RPMI7951 (cell line): ENCODE data around the gene ADGRG2. TPM values are rescaled to one million over a fixed set of nuclear protein-coding genes. Genes with fewer than 3 reads are reported as not detected.

Source experiments
- DNase-seq: peaks from one replicate; pipeline ENCODE4 v3.0.0-alpha.2; 2012; ENCODE audit warnings: low read depth
- total RNA-seq: library from RNA; depleted of rRNA; stranded (reverse); fragments of >200 nt; shearing (Covaris generic); gene quantifications from 2 replicates; pipeline ENCODE4 v1.2.3, GENCODE V29; 2014; rRNA removed

The ADGRG2 gene
- total RNA-seq, 1 experiment from 2014 or later = not detected

DNA sequence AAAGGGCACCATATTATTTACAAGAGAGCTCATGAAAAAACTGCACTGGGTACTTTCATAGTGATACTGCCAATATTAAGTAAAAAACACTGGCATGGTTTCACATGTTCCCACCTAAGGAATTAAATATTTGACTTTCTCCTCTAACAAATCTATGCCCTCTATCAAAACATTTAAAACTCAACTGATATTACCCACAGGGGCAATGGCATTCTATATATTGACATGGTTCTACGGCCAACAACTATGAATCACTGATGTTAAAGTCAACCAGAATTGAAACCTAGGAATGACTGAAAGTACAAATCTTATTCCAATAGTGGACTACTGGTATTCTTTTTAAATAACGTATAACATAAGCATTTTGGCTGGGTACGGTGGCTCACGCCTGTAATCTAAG, 166.6 kb downstream of the ADGRG2 start:
- no peak for DNase-seq

DNA sequence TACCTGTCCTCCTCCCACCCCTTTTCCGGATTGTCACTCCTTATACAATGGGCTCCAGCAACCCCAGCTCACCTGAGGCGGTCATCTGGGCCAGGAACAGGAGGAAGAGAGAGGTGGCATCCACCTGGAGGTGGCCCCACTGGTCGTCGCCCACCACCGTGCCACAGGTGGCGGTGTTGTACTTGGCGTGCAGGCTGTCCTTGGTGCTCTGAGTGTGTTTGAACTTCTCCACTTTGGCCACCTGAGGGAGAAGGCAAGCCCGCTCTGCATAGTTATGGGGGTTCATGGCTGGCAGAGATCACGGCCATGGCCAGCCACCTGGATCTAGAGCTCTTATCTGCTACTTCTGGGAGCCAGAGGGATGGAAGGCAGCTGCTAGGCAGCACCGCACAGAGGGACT, 171.2 kb downstream of the ADGRG2 start:
- DNase-seq = no peak

DNA sequence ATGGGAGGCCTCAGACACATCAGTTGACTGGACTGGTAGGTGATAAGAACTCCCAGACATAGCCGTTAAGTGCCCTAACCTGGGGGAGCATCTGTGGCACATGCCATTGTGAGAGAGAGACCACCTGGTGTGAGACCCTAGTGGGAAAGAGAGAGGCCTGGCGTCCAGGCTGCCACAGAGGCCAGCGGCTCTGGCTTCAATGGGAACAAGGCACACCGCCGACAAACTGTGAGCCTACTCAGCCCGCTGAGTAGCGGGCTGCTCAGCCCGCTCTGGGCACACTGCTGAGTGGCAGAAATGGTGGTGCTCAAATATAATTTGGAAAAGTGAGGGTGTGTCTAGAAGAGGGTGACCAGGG, 172.3 kb downstream of the ADGRG2 start:
- DNase-seq = no peak

DNA sequence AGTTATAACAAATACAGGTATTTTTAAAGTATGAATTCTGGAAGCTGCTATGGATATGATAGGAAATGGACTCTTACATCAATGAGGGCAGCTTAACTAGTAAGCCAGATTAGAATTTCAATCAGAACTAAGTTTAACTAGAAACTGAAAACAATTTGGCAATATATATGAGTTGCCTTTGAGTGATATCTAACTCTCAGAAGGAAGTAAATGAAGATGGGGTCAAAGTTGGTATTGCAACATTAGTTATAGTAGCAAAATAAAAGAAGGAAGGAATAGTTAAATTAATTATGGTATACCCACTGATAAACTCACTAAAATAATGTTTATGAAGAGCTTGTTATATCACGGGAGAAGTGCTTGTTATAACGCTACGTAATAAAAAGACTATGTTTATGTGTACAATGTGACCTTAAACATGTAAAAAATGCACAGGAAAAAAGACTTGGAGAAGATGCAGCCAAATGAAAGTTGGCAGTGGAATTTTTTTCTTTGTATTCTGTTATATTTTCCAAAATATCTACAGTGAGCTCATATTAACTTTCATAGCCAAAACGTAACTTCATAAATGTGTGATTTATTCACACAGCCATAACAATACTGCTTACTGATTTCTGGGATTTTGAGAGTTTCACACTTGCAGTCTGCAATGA, 172.9 kb downstream of the ADGRG2 start:
- DNase-seq = no peak

DNA sequence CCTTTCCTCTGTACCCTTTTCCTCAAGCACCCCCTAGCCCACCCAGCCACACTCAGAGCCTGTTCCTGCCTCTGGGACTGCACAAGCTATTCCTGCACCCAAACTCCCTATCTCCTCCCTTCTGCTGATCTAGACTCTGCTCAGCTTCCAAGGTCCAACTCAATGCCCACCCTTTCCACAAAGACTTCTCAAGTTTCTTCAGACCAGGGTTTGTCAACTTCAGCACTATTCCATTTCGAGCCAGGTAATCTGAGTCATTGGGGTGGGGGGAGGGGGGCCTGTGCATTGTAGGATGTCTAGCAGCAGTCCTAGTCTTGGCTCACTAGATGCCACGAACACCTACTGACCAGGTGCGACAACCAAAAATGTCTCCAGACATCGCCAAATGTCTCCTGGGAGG, 175.7 kb downstream of the ADGRG2 start:
- DNase-seq = no peak

DNA sequence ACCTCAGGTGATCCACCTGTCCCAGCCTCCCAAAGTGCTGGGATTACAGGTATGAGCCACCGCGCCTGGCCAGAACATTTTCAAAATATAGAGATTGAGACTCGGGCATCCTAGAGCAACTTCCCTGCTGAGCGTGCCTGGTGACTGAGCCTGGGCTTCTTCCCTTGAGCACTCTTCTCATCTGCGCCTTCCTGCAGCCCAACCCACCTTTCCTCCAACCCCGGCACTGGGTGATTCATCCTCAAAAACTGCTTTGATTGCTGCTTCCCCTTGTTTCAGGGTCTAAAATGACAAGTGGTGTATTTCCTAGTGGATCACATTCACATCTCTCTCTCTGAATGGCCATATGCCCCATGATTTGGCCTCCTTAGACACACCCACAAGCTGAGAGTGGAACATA, 176.1 kb downstream of the ADGRG2 start:
- DNase-seq = no peak

DNA sequence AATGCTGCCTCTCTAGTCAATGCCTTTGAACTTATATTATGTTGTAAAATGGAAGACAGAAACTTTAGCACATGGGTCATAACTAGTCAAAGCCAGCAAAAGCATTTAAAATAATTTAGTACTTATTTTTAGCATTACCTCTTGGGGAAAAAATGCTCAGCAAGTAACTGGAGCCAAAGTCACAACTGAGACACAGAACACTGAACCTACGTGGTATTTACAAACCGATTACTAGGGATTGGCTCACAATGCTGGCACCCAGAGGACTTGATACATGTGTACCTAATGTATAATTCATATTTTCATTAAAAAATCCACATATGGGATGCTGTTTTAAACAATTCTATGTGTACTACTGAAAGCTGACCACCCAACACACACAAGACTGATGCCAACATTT, 176.8 kb downstream of the ADGRG2 start:
- DNase-seq = no peak

DNA sequence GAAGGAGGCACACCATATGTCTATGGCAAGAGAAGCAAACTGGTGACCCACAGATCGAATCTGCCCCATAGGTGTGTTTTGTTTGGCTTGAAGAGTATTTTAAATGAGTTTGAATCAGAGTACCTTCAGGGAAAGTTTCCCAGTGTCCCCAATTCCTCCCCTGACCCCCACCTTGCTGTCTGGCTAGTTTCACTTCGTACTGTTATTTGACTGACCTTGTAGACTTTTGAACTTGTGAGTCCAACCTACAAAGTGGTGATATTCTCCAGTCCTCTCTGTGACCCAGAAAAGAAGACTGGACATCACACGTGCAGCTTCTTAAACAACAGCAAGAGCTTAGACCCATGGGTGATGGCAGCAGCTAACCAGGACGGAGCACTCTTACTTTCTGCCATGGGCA, 177.8 kb downstream of the ADGRG2 start:
- DNase-seq = no peak

DNA sequence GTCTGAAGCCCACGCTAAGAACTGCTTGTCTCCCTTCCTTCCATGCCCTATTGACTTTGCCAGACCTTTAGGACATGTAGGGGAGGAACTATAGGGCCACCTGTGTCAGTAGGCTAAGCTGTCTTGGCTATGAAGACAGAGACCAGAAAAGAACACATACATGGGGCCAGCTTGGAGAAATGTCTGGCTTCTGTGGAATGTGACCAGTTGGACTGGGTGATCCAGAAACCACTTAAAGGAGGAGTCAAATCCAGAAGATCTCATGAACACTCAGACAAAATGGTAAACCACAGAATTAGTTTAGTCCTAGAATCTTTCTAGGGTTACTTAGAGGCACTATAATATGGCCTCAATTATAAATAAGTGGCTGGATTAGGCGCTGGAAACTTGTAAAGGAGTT, 180.4 kb downstream of the ADGRG2 start:
- DNase-seq = no peak

Other genes with a start within 250 kb of the ADGRG2 start
- 2.9 and 6.4 TPM in 2 replicates for gene PHKA2, start 138.4 kb downstream of the ADGRG2 start, total RNA-seq
- gene PDHA1, start 221.5 kb upstream of the ADGRG2 start, total RNA-seq = 91.4 and 109 TPM in 2 replicates